ENCODE data around the gene TERF2IP.

DNA sequence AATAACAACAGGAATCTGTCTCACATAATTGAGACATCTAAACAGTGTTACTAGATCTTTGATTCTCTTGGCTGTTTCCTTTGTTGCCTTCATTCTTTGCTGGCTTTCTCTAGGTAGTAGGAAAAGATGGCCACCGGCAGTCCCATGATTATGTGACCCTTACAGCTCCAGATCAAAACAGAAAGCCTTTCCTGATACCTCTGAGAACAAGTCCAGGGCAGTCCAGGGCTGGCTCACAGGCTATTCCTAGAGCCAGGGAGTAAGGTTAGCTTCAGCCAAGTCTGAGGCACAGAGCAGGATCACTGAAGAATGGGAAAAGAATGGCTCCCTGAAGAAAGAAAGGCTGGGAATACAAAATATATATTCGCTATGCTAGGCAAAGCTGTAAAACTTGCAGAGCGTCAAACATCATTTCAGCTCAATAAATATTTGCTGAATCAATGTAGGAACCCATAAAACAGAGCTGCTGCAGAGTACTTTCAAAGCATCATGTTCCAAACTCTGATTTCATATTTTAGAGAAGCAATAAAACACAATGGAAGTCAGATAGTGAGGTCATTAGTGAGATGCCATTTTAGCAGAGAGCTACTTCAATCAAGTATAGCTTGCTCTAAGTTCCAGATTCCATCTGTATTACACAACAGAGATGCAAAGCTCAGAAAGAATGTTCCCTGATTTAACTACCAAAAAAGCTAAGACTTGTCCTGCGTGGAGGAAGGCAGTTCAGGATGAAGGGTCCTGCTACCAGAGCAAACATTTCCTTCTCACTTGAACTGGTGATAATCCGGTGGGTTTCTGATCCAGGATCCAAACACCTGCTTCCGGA lies 47.9 kb upstream of the TERF2IP start:
- TF ChIP-seq GATA2 (IDR thresholded peaks at IDR 0.05; ENCODE audit: low read depth, low read length) (no peak), GATA3 (IDR thresholded peaks at IDR 0.05; ENCODE audit: low read depth, low read length) (no peak)

All from SH-SY5Y (cell line).